Lower leg skin (tissue), 3 donors: ENCODE data around the gene PRLR.

ENCODE experiments used
- CTCF ChIP-seq, 3 donors: fragments of 450-650 bp; IDR thresholded peaks; one replicate each; pipeline ENCODE4 v1.5.1; 2016; ENCODE audit warnings: antibody characterized with exemption in 3 of 3, mild to moderate bottlenecking in 3 of 3, moderate library complexity in 2 of 3
- POLR2A ChIP-seq, 2 donors: fragments of 450-650 bp; IDR thresholded peaks; one replicate each; pipeline ENCODE4 v1.6.1; 2016 to 2017; ENCODE audit warnings: antibody characterized with exemption in 2 of 2, mild to moderate bottlenecking in 1 of 2, moderate library complexity in 1 of 2

DNA sequence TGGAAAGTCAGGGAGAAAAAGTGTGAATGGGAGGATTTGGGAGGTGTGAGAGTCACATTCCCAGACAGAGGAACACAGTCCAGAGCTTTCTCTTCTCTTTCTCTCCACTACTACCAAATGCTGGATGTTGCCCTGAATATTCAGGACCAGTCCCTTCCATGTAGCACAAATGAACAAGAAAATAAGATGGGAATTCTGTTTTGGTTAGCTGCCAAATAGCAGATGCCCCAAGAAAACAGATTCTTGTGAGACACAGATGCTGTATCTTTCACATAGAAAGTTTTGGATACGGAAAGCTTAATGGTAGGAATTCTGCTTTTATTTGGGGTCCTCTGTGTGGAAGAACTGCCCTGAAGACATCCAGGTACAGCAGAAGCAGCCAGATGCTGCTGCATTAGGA, 37.8 kb downstream of the PRLR start:
- TF ChIP-seq CTCF (IDR thresholded peaks at IDR 0.05) (no peak), POLR2A (IDR thresholded peaks at IDR 0.05) (no peak)
